Measurements from ENCODE around the gene PPFIA4. TPM values are rescaled to one million over a fixed set of nuclear protein-coding genes. Genes with fewer than 3 reads are reported as not detected.

The PPFIA4 gene
- total RNA-seq, 2 experiments from 2014 or later: 0.93 to 0.98 TPM

DNA sequence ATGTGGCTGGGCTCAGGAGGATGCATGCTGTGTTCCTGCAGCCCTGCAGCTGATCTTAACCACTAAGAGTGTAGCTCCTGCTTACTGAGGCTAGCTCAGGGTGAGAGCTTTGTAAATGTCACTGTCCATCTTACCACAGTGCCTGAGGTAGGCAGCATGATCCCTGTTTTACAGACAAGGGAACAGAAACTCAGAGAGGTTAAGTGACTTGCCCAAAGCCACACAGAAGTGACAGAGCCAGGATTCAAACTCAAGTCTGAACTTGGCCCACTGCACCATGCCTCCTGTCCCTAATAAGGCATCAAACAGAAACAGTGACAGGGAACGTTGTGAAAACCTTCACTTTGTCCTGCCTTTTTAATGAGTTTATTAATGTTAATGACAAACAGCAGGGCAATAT lies 27.9 kb downstream of the PPFIA4 start:
- H3K27me3 Mint-ChIP-seq: no peaks in the 10 kb centered on the region
- ATAC-seq (ENCODE audit: poor library complexity) (no peak), DNase-seq (no peak)
- H3K4me1 Mint-ChIP-seq (ENCODE audit: low read depth): no peaks in the 10 kb centered on the region
- intact Hi-C loops (cut with DNase I, micrococcal nuclease): no loop called here
- Histone ChIP-seq H3K9me3 (ENCODE audit: control insufficient read depth in 1 of 2, insufficient read depth in 1 of 2, low read length in 2 of 2) (no peaks in the 10 kb centered on the region), H3K4me1 (ENCODE audit: insufficient read depth, low read length) (peaks cover 2% of the 10 kb centered on the region), H3K27me3 (ENCODE audit: control insufficient read depth in 1 of 2, insufficient read depth in 2 of 2, low read length in 2 of 2) (peaks cover 0 to 4% of the 10 kb centered on the region in 2 experiments), H3K36me3 (ENCODE audit: insufficient read depth, low read length) (no peaks in the 10 kb centered on the region), H3K4me3 (ENCODE audit: low read length) (no peak overlapping the region), H3K27ac (ENCODE audit: low read depth in 1 of 2, low read length in 2 of 2) (no peak overlapping the region)
- ChIA-PET POLR2A (no interaction called here), CTCF (interaction anchor here (1.8 kb wide), 1 partner anchor 15 kb away, joined by 3 read pairs; no protein-coding TSS in a partner anchor)
- H3K36me3 Mint-ChIP-seq (ENCODE audit: low read depth): no peaks in the 10 kb centered on the region
- H3K9me3 Mint-ChIP-seq: no peaks in the 10 kb centered on the region
- TF ChIP-seq, protein P1, sequence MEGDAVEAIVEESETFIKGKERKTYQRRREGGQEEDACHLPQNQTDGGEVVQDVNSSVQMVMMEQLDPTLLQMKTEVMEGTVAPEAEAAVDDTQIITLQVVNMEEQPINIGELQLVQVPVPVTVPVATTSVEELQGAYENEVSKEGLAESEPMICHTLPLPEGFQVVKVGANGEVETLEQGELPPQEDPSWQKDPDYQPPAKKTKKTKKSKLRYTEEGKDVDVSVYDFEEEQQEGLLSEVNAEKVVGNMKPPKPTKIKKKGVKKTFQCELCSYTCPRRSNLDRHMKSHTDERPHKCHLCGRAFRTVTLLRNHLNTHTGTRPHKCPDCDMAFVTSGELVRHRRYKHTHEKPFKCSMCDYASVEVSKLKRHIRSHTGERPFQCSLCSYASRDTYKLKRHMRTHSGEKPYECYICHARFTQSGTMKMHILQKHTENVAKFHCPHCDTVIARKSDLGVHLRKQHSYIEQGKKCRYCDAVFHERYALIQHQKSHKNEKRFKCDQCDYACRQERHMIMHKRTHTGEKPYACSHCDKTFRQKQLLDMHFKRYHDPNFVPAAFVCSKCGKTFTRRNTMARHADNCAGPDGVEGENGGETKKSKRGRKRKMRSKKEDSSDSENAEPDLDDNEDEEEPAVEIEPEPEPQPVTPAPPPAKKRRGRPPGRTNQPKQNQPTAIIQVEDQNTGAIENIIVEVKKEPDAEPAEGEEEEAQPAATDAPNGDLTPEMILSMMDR (IDR thresholded peaks at IDR 0.05): no peak
- H3K27ac Mint-ChIP-seq: no peak overlapping the region
- no peak overlapping the region for H3K4me3 Mint-ChIP-seq

GRCh38 chr1:203054642-203055041 lies 28.4 kb downstream of the PPFIA4 start:
- TF ChIP-seq, protein P1 (IDR thresholded peaks at IDR 0.05): no peak
- no peaks in the 10 kb centered on the region for H3K9me3 Mint-ChIP-seq
- Histone ChIP-seq H3K9me3 (ENCODE audit: control insufficient read depth in 1 of 2, insufficient read depth in 1 of 2, low read length in 2 of 2) (no peaks in the 10 kb centered on the region), H3K36me3 (ENCODE audit: insufficient read depth, low read length) (no peaks in the 10 kb centered on the region), H3K4me3 (ENCODE audit: low read length) (no peak overlapping the region), H3K27me3 (ENCODE audit: control insufficient read depth in 1 of 2, insufficient read depth in 2 of 2, low read length in 2 of 2) (peaks cover 0 to 4% of the 10 kb centered on the region in 2 experiments), H3K4me1 (ENCODE audit: insufficient read depth, low read length) (peaks cover 2% of the 10 kb centered on the region), H3K27ac (ENCODE audit: low read depth in 1 of 2, low read length in 2 of 2) (no peak overlapping the region)
- POLR2A ChIA-PET: no interaction called here
- no peak for ATAC-seq (ENCODE audit: poor library complexity)
- CTCF ChIA-PET: interaction anchor here (1.8 kb wide), 1 partner anchor 15 kb away, joined by 3 read pairs; no protein-coding TSS in a partner anchor
- no peaks in the 10 kb centered on the region for H3K27me3 Mint-ChIP-seq
- H3K36me3 Mint-ChIP-seq (ENCODE audit: low read depth): no peaks in the 10 kb centered on the region
- H3K4me3 Mint-ChIP-seq: no peak overlapping the region
- no peak overlapping the region for H3K27ac Mint-ChIP-seq
- no peak for DNase-seq
- intact Hi-C loops (cut with DNase I, micrococcal nuclease): no loop called here
- H3K4me1 Mint-ChIP-seq (ENCODE audit: low read depth): no peaks in the 10 kb centered on the region

DNA sequence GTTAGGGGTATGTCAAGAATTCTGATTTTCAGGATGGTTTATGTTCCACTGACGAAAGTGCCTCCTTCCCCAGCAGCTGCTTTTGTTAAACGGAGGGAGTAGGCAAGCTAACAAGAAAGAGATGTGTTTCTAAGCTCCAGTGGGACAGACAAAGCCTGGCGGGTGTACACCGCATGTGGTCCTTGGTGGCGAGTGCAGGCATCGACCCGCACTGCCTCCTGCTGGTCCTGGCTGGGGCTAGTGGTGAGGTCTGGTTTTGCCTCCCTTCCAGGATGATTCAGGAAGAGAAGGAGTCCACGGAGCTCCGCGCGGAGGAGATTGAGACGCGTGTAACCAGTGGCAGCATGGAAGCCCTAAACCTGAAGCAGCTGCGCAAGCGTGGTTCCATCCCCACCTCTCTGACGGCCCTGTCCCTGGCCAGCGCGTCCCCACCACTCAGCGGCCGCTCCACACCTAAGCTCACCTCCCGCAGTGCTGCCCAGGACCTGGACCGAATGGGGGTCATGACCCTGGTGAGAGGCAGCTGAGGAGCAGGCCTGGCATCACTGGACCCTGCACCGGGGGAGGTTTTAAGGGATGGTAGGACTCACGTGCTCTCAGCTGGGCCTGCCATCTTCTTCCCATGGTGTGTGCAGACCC lies 29.0 kb downstream of the PPFIA4 start:
- Mint-ChIP-seq H3K4me3 (no peak overlapping the region), H3K27me3 (no peaks in the 10 kb centered on the region), H3K9me3 (no peaks in the 10 kb centered on the region), H3K36me3 (ENCODE audit: low read depth) (no peaks in the 10 kb centered on the region), H3K27ac (no peak overlapping the region), H3K4me1 (ENCODE audit: low read depth) (no peaks in the 10 kb centered on the region)
- CTCF ChIA-PET: interaction anchor here (1.8 kb wide), 1 partner anchor 16 kb away, joined by 3 read pairs; no protein-coding TSS in a partner anchor
- no peaks in the 10 kb centered on the region for H3K36me3 ChIP-seq (ENCODE audit: insufficient read depth, low read length)
- POLR2A ChIA-PET: no interaction called here
- intact Hi-C loops (cut with DNase I, micrococcal nuclease): no loop called here
- H3K27me3 ChIP-seq (ENCODE audit: control insufficient read depth in 1 of 2, insufficient read depth in 2 of 2, low read length in 2 of 2): peaks cover 0 to 4% of the 10 kb centered on the region in 2 experiments
- no peak for ATAC-seq (ENCODE audit: poor library complexity)
- no peak overlapping the region for H3K4me3 ChIP-seq (ENCODE audit: low read length)
- no peak for DNase-seq
- no peaks in the 10 kb centered on the region for H3K9me3 ChIP-seq (ENCODE audit: control insufficient read depth in 1 of 2, insufficient read depth in 1 of 2, low read length in 2 of 2)
- H3K4me1 ChIP-seq (ENCODE audit: insufficient read depth, low read length): peaks cover 2% of the 10 kb centered on the region
- TF ChIP-seq, protein P1 (IDR thresholded peaks at IDR 0.05): no peak
- H3K27ac ChIP-seq (ENCODE audit: low read depth in 1 of 2, low read length in 2 of 2): no peak overlapping the region
